NB4 (cell line): Measurements from ENCODE around the gene NUP58.

Experiments used
- DNase-seq: peaks from one replicate; pipeline ENCODE4 v3.0.0; 2010; ENCODE audit warnings: low read depth
- H3K4me3 ChIP-seq: one replicate; pipeline ENCODE4 v1.5.1; 2011; ENCODE audit warnings: mild to moderate bottlenecking, low read depth, low read length, moderate library complexity
- MYC ChIP-seq: IDR thresholded peaks from 2 replicates; pipeline ENCODE4 v1.6.1; 2011; ENCODE audit warnings: low read depth, low read length
- POLR2A ChIP-seq: IDR thresholded peaks from 2 replicates; pipeline ENCODE4 v1.6.1; 2011; ENCODE audit warnings: mild to moderate bottlenecking; ENCODE audit not compliant: insufficient read length; ENCODE audit errors: extremely low read depth
- TF ChIP-seq, protein P1 (sequence below): IDR thresholded peaks from one replicate; pipeline ENCODE4 v1.5.1; 2012; ENCODE audit warnings: low read depth, low read length
- TF ChIP-seq, protein P2 (sequence below): IDR thresholded peaks from 2 replicates; pipeline ENCODE4 v1.6.1; 2011; ENCODE audit warnings: low read depth, low read length

NUP58 gene, protein sequence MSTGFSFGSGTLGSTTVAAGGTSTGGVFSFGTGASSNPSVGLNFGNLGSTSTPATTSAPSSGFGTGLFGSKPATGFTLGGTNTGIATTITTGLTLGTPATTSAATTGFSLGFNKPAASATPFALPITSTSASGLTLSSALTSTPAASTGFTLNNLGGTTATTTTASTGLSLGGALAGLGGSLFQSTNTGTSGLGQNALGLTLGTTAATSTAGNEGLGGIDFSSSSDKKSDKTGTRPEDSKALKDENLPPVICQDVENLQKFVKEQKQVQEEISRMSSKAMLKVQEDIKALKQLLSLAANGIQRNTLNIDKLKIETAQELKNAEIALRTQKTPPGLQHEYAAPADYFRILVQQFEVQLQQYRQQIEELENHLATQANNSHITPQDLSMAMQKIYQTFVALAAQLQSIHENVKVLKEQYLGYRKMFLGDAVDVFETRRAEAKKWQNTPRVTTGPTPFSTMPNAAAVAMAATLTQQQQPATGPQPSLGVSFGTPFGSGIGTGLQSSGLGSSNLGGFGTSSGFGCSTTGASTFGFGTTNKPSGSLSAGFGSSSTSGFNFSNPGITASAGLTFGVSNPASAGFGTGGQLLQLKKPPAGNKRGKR

DNA sequence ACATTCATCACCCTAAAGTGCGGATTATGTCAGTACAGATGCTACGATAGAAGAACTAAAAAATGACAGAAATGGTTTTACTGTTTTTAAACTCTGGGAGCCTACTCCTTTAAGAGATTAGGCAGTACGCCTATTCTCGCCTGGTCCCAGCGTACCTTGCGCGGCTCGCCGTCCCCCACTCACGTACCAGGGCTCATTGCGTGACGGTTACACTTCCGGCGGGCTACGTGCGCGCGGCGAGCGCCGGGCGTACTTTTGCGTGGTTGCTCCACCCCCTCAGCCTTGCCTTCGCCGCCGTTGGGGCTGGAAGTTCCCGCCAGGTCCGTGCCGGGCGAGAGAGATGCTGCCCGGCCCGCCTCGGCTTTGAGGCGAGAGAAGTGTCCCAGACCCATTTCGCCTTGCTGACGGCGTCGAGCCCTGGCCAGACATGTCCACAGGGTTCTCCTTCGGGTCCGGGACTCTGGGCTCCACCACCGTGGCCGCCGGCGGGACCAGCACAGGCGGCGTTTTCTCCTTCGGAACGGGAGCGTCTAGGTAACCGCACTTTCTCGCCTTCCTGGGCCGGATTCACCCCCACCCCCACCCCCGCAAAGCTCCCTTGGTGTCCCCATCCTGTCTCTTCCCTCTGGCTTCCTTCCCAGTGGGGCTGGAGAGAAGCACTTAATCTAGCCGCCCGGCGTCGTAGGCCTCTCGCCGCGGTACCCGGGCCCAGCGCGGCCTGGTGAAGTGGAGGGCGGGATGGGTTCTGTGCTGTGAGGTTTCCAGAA lies at the start of gene NUP58:
NUP58 (plus strand) TSS at position 279 of the 767 bp plus-strand sequence; CDS start at position 428, 149 bp downstream.
- TF ChIP-seq, protein P1, sequence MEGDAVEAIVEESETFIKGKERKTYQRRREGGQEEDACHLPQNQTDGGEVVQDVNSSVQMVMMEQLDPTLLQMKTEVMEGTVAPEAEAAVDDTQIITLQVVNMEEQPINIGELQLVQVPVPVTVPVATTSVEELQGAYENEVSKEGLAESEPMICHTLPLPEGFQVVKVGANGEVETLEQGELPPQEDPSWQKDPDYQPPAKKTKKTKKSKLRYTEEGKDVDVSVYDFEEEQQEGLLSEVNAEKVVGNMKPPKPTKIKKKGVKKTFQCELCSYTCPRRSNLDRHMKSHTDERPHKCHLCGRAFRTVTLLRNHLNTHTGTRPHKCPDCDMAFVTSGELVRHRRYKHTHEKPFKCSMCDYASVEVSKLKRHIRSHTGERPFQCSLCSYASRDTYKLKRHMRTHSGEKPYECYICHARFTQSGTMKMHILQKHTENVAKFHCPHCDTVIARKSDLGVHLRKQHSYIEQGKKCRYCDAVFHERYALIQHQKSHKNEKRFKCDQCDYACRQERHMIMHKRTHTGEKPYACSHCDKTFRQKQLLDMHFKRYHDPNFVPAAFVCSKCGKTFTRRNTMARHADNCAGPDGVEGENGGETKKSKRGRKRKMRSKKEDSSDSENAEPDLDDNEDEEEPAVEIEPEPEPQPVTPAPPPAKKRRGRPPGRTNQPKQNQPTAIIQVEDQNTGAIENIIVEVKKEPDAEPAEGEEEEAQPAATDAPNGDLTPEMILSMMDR = no peak
- TF ChIP-seq MYC (peak; percentile 81; the same call in 1 of the 2 replicates), POLR2A (peak; percentile 94)
- TF ChIP-seq, protein P2, sequence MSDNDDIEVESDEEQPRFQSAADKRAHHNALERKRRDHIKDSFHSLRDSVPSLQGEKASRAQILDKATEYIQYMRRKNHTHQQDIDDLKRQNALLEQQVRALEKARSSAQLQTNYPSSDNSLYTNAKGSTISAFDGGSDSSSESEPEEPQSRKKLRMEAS = peak; percentile 79
- DNase-seq = peak; percentile 97
- H3K4me3 ChIP-seq = peak within 1 kb of the TSS; percentile 98

DNA sequence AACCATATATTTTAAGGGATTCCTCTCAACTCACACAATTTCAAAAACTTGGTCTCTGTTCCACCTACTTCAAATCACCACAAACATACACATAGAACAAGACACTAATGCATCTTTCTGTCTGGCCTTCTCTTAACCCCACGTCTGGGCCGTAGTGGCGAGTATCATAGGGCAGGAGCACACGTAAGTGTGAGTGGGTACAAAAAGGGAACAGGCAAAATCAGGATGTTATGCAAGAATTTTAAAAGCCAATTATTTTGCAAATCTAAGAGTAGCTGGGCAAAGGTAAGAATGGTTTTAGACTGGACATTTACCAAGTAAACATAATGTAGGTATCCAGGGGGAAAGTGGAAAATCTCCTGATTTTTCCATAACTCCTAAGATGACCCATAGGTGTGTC lies 49.2 kb upstream of the NUP58 start:
- no peak overlapping the region for H3K4me3 ChIP-seq
- TF ChIP-seq, protein P1 = no peak
- no peak for TF ChIP-seq POLR2A
- TF ChIP-seq MYC = no peak
- TF ChIP-seq, protein P2 = no peak
- DNase-seq = peak; percentile 22

DNA sequence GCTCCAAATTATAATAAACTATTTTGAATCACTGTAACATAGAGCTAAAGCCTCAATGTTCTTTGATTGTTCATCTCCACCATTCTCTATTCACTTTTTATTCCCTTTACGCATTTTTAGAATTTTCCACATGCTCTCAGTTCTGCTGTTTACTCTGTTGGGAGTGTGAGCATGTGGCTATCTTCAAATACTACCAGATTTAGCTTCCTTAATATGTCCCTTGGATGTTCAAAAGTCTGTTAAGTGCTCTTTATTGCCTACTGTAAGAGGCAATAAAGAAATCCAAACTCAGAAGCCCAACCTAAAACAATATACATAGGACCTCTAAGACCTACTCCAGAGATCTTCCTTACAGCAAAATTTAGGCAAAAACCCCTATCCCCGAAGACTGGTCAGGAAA lies 48.7 kb upstream of the NUP58 start:
- no peak overlapping the region for H3K4me3 ChIP-seq
- no peak for DNase-seq
- TF ChIP-seq, protein P1 = no peak
- TF ChIP-seq, protein P2 = no peak
- TF ChIP-seq MYC = no peak
- TF ChIP-seq POLR2A = no peak

GRCh38 chr13:25253702-25254101 lies 47.7 kb upstream of the NUP58 start:
- TF ChIP-seq, protein P1 = no peak
- no peak overlapping the region for H3K4me3 ChIP-seq
- DNase-seq = no peak

DNA sequence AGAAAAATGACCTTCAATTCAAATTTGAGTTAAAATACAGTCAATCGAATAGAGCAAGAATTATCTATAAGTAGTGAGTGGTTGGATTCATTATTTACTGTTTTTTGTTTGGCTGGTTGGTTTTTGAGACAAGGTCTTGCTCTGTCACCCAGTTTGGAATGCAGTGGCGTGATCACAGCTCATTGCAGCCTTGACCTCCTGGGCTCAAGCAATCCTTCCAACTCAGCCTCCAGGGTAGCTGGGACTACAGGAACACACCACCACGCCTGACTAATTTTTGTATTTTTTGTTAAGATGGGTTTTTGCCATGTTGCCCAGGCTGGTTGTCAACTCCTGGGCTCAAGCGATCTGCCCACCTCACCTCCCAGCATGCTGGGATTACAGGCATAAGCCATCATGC lies 39.2 kb upstream of the NUP58 start:
- TF ChIP-seq MYC = no peak
- TF ChIP-seq, protein P2 = no peak
- TF ChIP-seq, protein P1 = no peak
- no peak for TF ChIP-seq POLR2A
- no peak for DNase-seq
- H3K4me3 ChIP-seq = no peak overlapping the region
